B cell (primary cell): ENCODE data around the gene ZDHHC14. TPM values are rescaled to one million over a fixed set of nuclear protein-coding genes. Genes with fewer than 3 reads are reported as not detected.

Source experiments
- ATAC-seq: fragments of 200-7000 bp; cut with Tn5 transposase; one replicate; pipeline ENCODE4 v1.10.0; 2021; ENCODE audit warnings: low read depth, mild to moderate bottlenecking, moderate number of reproducible peaks, moderate library complexity
- CTCF ChIA-PET: fragments of 350-600 bp; sonication (Branson Sonifier 250); formaldehyde crosslinking; loops from one replicate; lab custom pipeline; 2021; ENCODE audit warnings: antibody characterized with exemption, inconsistent platforms; lab: Charles Lee
- POLR2A ChIA-PET: fragments of 350-600 bp; sonication (Branson Sonifier 250); formaldehyde crosslinking; loops from one replicate; lab custom pipeline; 2021; ENCODE audit warnings: antibody characterized with exemption; lab: Charles Lee
- DNase-seq: peaks from one replicate; pipeline ENCODE4 v3.0.0; 2013
- H2AFZ ChIP-seq: 2 replicates; pipeline ENCODE4 v1.6.1; 2012; ENCODE audit warnings: mild to moderate bottlenecking, low read depth, low read length; ENCODE audit not compliant: insufficient read depth, poor library complexity, severe bottlenecking
- H3K27ac ChIP-seq, 2 donors: 1 replicate in 1 of 2; 2 replicates in 1 of 2; pipeline ENCODE4 v1.5.1; 2012 to 2013; ENCODE audit warnings: low read length in 2 of 2, mild to moderate bottlenecking in 2 of 2, moderate library complexity in 1 of 2
- H3K27me3 ChIP-seq, 4 experiments: fragments of 200-600 bp in 1 of 4; sonication (generic) in 1 of 4; replicated peaks in 1 of 4; 1 replicate in 2 of 4; 2 replicates in 2 of 4; pipeline versions ENCODE4 v1.6.1 to v1.7.0; 2013 to 2016; ENCODE audit warnings: low read length in 3 of 4, mild to moderate bottlenecking in 2 of 4, mixed read lengths in 1 of 4, moderate library complexity in 1 of 4; ENCODE audit not compliant: insufficient read depth in 4 of 4, control insufficient read depth in 3 of 4; ENCODE audit errors: control extremely low read depth in 1 of 4
- H3K36me3 ChIP-seq, 2 experiments: replicated peaks in 1 of 2; 1 replicate in 1 of 2; 2 replicates in 1 of 2; pipeline versions ENCODE4 v1.6.1 to v1.7.1; 2013; ENCODE audit warnings: low read length in 1 of 2; ENCODE audit not compliant: insufficient read depth in 2 of 2, control insufficient read depth in 1 of 2; ENCODE audit errors: control extremely low read depth in 1 of 2, extremely low read depth in 1 of 2
- H3K4me1 ChIP-seq, 2 donors: fragments of 200-600 bp in 1 of 2; sonication (generic) in 1 of 2; 1 replicate in 1 of 2; 2 replicates in 1 of 2; pipeline versions ENCODE4 v1.5.1 to v1.6.1; 2013 to 2017; ENCODE audit warnings: low read length in 2 of 2; ENCODE audit not compliant: control insufficient read depth in 2 of 2, insufficient read depth in 2 of 2
- H3K4me2 ChIP-seq: replicated peaks from 2 replicates; pipeline ENCODE3; 2012; ENCODE audit warnings: mild to moderate bottlenecking, low read depth, low read length; ENCODE audit not compliant: poor library complexity, severe bottlenecking
- H3K4me3 ChIP-seq, 5 experiments: fragments of 200-600 bp in 1 of 5; sonication (generic) in 1 of 5; 1 replicate in 3 of 5; 2 replicates in 2 of 5; pipeline versions ENCODE4 v1.5.1 to v1.7.0; 2011 to 2016; ENCODE audit warnings: low read length in 4 of 5, mild to moderate bottlenecking in 4 of 5, low read depth in 2 of 5, control low read depth in 1 of 5, moderate library complexity in 1 of 5; ENCODE audit not compliant: insufficient read depth in 1 of 5; ENCODE audit errors: control extremely low read depth in 1 of 5, extremely low read depth in 1 of 5
- H3K79me2 ChIP-seq: fragments of 200-600 bp; sonication (generic); one replicate; pipeline ENCODE4 v1.6.0; 2016; ENCODE audit warnings: low read length; ENCODE audit not compliant: control insufficient read depth, insufficient read depth
- H3K9ac ChIP-seq: fragments of 200-600 bp; sonication (generic); 2 replicates; pipeline ENCODE4 v1.6.1; 2017; ENCODE audit warnings: mild to moderate bottlenecking, low read length, moderate library complexity
- H3K9me3 ChIP-seq, 3 donors: one replicate each; pipeline versions ENCODE4 v1.6.1 to v1.7.1; 2013; ENCODE audit warnings: low read length in 2 of 3; ENCODE audit not compliant: control insufficient read depth in 2 of 3, insufficient read depth in 1 of 3; ENCODE audit errors: control extremely low read depth in 1 of 3
- H4K20me1 ChIP-seq: 2 replicates; pipeline ENCODE4 v1.6.0; 2012; ENCODE audit warnings: mild to moderate bottlenecking, low read length; ENCODE audit not compliant: insufficient read depth, control insufficient read depth, poor library complexity, severe bottlenecking
- H3K27ac Mint-ChIP-seq: one replicate; pipeline ENCODE4 v1.8.0; 2021; ENCODE audit warnings: mixed read lengths
- H3K27me3 Mint-ChIP-seq: one replicate; pipeline ENCODE4 v1.8.0; 2021; ENCODE audit warnings: mixed read lengths
- H3K4me1 Mint-ChIP-seq: one replicate; pipeline ENCODE4 v1.8.0; 2021; ENCODE audit warnings: mixed read lengths
- H3K4me3 Mint-ChIP-seq: one replicate; pipeline ENCODE4 v1.8.0; 2021; ENCODE audit warnings: mixed read lengths
- H3K9me3 Mint-ChIP-seq: one replicate; pipeline ENCODE4 v1.8.0; 2022; ENCODE audit warnings: mixed read lengths; ENCODE audit not compliant: insufficient read depth
- EZH2 ChIP-seq: IDR thresholded peaks from 2 replicates; pipeline ENCODE4 v1.6.1; 2012; ENCODE audit warnings: borderline replicate concordance, low read depth, mild to moderate bottlenecking, moderate library complexity, low read length; ENCODE audit not compliant: insufficient read depth, poor library complexity, severe bottlenecking
- WGBS: methylation state at CpG from one replicate; pipeline ENCODE4 v1.1.5; 2013; ENCODE audit warnings: missing lambda C conversion rate; ENCODE audit not compliant: insufficient coverage; 5-methylcytosine and 5-hydroxymethylcytosine counted together
- intact Hi-C: fragments of 100-400 bp; cut with micrococcal nuclease; formaldehyde crosslinking; loops from one replicate; pipeline ENCODE4 v1.10.0; 2022
- polyA plus RNA-seq: library from polyadenylated mRNA; depleted of rRNA; stranded (reverse); fragments of >200 nt; gene quantifications from 2 replicates; pipeline ENCODE4 v1.2.3, GENCODE V29; 2012
- total RNA-seq, 2 donors: library from RNA; stranded (reverse); fragments of 120-200 nt in 1 of 2; gene quantifications; 1 replicate in 1 of 2; 2 replicates in 1 of 2; pipeline versions ENCODE4 v1.2.3 to v1.2.4, GENCODE V29; 2013 to 2022
- TF ChIP-seq, protein P1 (sequence below): fragments of 200-600 bp; IDR thresholded peaks from one replicate; pipeline ENCODE4 v1.8.0; 2022; ENCODE audit warnings: antibody characterized with exemption, mild to moderate bottlenecking

Gene ZDHHC14
- total and polyA plus RNA-seq, 2 donors (not counting 1 experiment from before 2014, with no cell fraction given) = 8.8 to 50.4 TPM

DNA sequence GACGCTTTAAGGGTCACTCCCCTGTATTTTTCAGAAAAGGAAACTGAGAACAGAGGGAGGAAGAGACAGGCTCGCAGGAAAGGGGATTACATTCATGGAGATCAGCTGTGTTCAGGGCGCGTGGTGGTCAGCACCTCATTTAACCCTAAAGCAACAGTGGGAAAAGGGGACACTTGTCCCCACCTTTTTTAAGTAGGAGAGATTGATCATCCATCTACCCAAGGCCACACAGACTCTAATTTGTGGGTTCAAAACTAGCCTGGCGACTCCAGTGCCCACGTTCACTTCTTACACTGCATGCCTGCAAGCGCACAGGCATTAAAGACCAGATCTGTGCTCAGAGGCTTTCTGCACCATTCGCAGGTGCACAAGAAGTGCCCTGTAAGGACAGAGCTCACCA lies 274.1 kb downstream of the ZDHHC14 start:
- no peak for DNase-seq
- H3K4me3 Mint-ChIP-seq = no peak overlapping the region
- intact Hi-C loops = no loop called here
- Histone ChIP-seq H3K9ac (no peak overlapping the region), H3K4me3 (no peak overlapping the region), H3K79me2 (no peaks in the 10 kb centered on the region), H3K27me3 (no peaks in the 10 kb centered on the region), H3K9me3 (no peaks in the 10 kb centered on the region), H3K4me1 (no peaks in the 10 kb centered on the region), H3K36me3 (peaks cover 0 to 59% of the 10 kb centered on the region in 2 experiments), H4K20me1 (no peaks in the 10 kb centered on the region), H3K27ac (no peak overlapping the region), H2AFZ (no peak overlapping the region), H3K4me2 (no peak overlapping the region)
- ChIA-PET CTCF (interaction anchor here (3.4 kb wide), 1 partner anchor 11 kb away, joined by 14 read pairs; no protein-coding TSS in a partner anchor), POLR2A (no interaction called here)
- ATAC-seq = no peak
- no peak for TF ChIP-seq EZH2
- H3K27me3 Mint-ChIP-seq = no peaks in the 10 kb centered on the region
- WGBS = 96% methylated on average over 5 of the region's 8 CpGs
- no peaks in the 10 kb centered on the region for H3K9me3 Mint-ChIP-seq
- H3K4me1 Mint-ChIP-seq = no peaks in the 10 kb centered on the region
- no peak overlapping the region for H3K27ac Mint-ChIP-seq

DNA sequence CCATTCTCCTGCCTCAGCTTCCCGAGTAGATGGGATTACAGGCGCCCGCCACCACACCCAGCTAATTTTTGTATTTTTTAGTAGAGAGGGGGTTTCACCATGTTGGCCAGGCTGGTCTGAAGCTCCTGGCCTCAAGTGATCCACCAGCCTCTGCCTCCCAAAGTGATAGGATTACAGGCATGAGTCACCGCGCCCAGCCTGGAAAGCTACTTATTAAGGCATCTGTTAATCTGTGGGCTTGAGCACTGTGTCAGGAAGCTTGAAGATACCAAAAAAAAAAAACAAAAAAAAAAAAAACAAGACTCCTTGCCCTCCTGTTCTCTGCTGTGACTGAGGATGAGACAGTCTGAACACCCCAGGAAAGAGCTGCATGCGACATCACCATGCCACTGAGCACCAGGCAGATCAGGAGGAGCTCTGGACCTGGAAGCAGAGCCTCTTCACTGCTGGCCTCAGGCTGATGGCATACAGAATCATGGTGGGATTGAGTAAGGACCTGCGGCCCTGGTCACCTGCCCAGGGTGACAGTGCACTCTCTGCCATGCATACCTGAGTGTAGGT lies 275.5 kb downstream of the ZDHHC14 start:
- H3K27me3 ChIP-seq = no peaks in the 10 kb centered on the region
- H3K4me3 Mint-ChIP-seq = no peak overlapping the region
- CTCF ChIA-PET = interaction anchor here (0.6 to 3.4 kb wide), 2 partner anchors 10 to 944 kb away, joined by 3 to 14 read pairs; no protein-coding TSS in a partner anchor
- H3K27me3 Mint-ChIP-seq = no peaks in the 10 kb centered on the region
- H3K27ac ChIP-seq = no peak overlapping the region
- H3K27ac Mint-ChIP-seq = no peak overlapping the region
- H3K36me3 ChIP-seq = peaks cover 0 to 68% of the 10 kb centered on the region in 2 experiments
- H3K4me2 ChIP-seq = no peak overlapping the region
- TF ChIP-seq, protein P1, sequence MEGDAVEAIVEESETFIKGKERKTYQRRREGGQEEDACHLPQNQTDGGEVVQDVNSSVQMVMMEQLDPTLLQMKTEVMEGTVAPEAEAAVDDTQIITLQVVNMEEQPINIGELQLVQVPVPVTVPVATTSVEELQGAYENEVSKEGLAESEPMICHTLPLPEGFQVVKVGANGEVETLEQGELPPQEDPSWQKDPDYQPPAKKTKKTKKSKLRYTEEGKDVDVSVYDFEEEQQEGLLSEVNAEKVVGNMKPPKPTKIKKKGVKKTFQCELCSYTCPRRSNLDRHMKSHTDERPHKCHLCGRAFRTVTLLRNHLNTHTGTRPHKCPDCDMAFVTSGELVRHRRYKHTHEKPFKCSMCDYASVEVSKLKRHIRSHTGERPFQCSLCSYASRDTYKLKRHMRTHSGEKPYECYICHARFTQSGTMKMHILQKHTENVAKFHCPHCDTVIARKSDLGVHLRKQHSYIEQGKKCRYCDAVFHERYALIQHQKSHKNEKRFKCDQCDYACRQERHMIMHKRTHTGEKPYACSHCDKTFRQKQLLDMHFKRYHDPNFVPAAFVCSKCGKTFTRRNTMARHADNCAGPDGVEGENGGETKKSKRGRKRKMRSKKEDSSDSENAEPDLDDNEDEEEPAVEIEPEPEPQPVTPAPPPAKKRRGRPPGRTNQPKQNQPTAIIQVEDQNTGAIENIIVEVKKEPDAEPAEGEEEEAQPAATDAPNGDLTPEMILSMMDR = no peak
- TF ChIP-seq EZH2 = no peak
- no peak for DNase-seq
- 100% methylated on average over 2 of the region's 7 CpGs for WGBS
- no peaks in the 10 kb centered on the region for H3K79me2 ChIP-seq
- H2AFZ ChIP-seq = no peak overlapping the region
- no peaks in the 10 kb centered on the region for H3K9me3 ChIP-seq
- H3K9me3 Mint-ChIP-seq = no peaks in the 10 kb centered on the region
- H3K4me1 Mint-ChIP-seq = no peaks in the 10 kb centered on the region
- no peak overlapping the region for H3K9ac ChIP-seq
- H3K4me3 ChIP-seq = no peak overlapping the region
- no peaks in the 10 kb centered on the region for H4K20me1 ChIP-seq
- intact Hi-C loops = no loop called here
- no peak for ATAC-seq
- POLR2A ChIA-PET = interaction anchor here (0.7 kb wide), 1 partner anchor 1499 kb away, joined by 3 read pairs; no protein-coding TSS in a partner anchor
- H3K4me1 ChIP-seq = no peaks in the 10 kb centered on the region
